ENCODE results near the gene MORN5.

- TF ChIP-seq ZBTB7A (IDR thresholded peaks at IDR 0.05; ENCODE audit: low read depth) (no peak), CEBPB (IDR thresholded peaks at IDR 0.05) (no peak), RAD21 (IDR thresholded peaks at IDR 0.05; ENCODE audit: low read depth) (no peak), EP300 (IDR thresholded peaks at IDR 0.05; ENCODE audit: borderline replicate concordance) (no peak), YY1 (IDR thresholded peaks at IDR 0.05; ENCODE audit: low read depth) (no peak), REST (IDR thresholded peaks at IDR 0.05; ENCODE audit: low read depth) (no peak), TAF1 (IDR thresholded peaks at IDR 0.05; ENCODE audit: low read depth) (no peak), NFIC (IDR thresholded peaks at IDR 0.05) (no peak), TEAD4 (IDR thresholded peaks at IDR 0.05) (no peak), EGR1 (IDR thresholded peaks at IDR 0.05) (no peak), CREB1 (IDR thresholded peaks at IDR 0.05; ENCODE audit: low read depth) (no peak), FOXM1 (IDR thresholded peaks at IDR 0.05; ENCODE audit: borderline replicate concordance, low read depth) (no peak), MAX (IDR thresholded peaks at IDR 0.05) (no peak)
These were observed 63.7 kb downstream of the MORN5 start for GRCh38 chr9:122223435-122223834.
